HCT116 (cell line): ENCODE data around the gene PLXNB3. TPM values are rescaled to one million over a fixed set of nuclear protein-coding genes. Genes with fewer than 3 reads are reported as not detected.

ENCODE experiments used
- ATAC-seq: fragments of 200-7000 bp; cut with Tn5 transposase; 2 replicates; pipeline ENCODE4 v1.9.1; 2020; ENCODE audit warnings: mild to moderate bottlenecking, moderate library complexity
- BruUV-seq: library from RNA; stranded (reverse); fragments of 400-500 nt; replicated peaks from 2 replicates; lab custom pipeline; 2021; lab: Mats Ljungman, UMichigan
- CTCF ChIA-PET: fragments of 300-600 bp; sonication (Branson Sonifier 250); formaldehyde crosslinking; loops from one replicate; lab custom pipeline; 2021; ENCODE audit warnings: antibody characterized with exemption; lab: Charles Lee
- POLR2A ChIA-PET: fragments of 300-600, 350-600 bp; sonication (Branson Sonifier 250); formaldehyde crosslinking; loops from one replicate; lab custom pipeline; 2021; ENCODE audit warnings: antibody characterized with exemption; lab: Charles Lee
- RAD21 ChIA-PET, 2 experiments: fragments of 300-600 bp; sonication (Branson Sonifier 250); formaldehyde crosslinking; loops; one replicate each; lab custom pipeline; 2023; ENCODE audit warnings: low total read pairs in 2 of 2; ENCODE audit not compliant: uncharacterized antibody in 2 of 2, unreplicated experiment in 2 of 2, low non-redundant PET in 1 of 2; lab: Charles Lee
- DNase-seq: peaks from one replicate; pipeline ENCODE4 v3.0.0-alpha.2; 2010; ENCODE audit warnings: low read depth, low spot score
- H2AFZ ChIP-seq: fragments of 200-600 bp; shearing (Covaris generic), sonication (generic); 2 replicates; pipeline ENCODE4 v1.6.1; 2017; ENCODE audit warnings: low read depth, mixed run types, mixed read lengths, antibody characterized with exemption, low read length; ENCODE audit not compliant: poor library complexity, severe bottlenecking
- H3K27ac ChIP-seq: 2 replicates; pipeline ENCODE4 v1.5.1; 2012; ENCODE audit warnings: low read depth, low read length
- H3K27me3 ChIP-seq: fragments of 200-600 bp; sonication (generic); 2 replicates; pipeline ENCODE4 v1.6.1; 2016; ENCODE audit warnings: mixed run types, low read length, mixed read lengths; ENCODE audit not compliant: insufficient read depth
- H3K36me3 ChIP-seq, 2 experiments: fragments of 200-500 bp in 1 of 2; fragments of 200-600 bp in 1 of 2; sonication (Bioruptor generic) in 1 of 2; sonication (generic) in 1 of 2; 2 replicates each; pipeline versions ENCODE4 v1.5.1 to v1.6.1; 2014 to 2016; ENCODE audit warnings: low read length in 2 of 2, inconsistent platforms in 1 of 2, mixed read lengths in 1 of 2, mixed run types in 1 of 2; ENCODE audit not compliant: insufficient read depth in 2 of 2, control insufficient read depth in 1 of 2
- H3K4me1 ChIP-seq, 2 experiments: fragments of 200-600 bp in 1 of 2; sonication (generic) in 1 of 2; 2 replicates each; pipeline versions ENCODE4 v1.5.1 to v1.6.1; 2012 to 2017; ENCODE audit warnings: low read length in 2 of 2, inconsistent platforms in 1 of 2, mild to moderate bottlenecking in 1 of 2, mixed read lengths in 1 of 2, mixed run types in 1 of 2, moderate library complexity in 1 of 2; ENCODE audit not compliant: insufficient read depth in 2 of 2, control insufficient read depth in 1 of 2
- H3K4me2 ChIP-seq: fragments of 200-600 bp; sonication (generic); 2 replicates; pipeline ENCODE4 v1.6.1; 2017; ENCODE audit warnings: mixed run types, low read length, mixed read lengths
- H3K4me3 ChIP-seq, 2 experiments: fragments of 200-600 bp in 1 of 2; sonication (generic) in 1 of 2; replicated peaks in 1 of 2; 2 replicates each; pipeline ENCODE4 v1.5.1; 2011 to 2016; ENCODE audit warnings: low read length in 2 of 2, control low read depth in 1 of 2, low read depth in 1 of 2, mild to moderate bottlenecking in 1 of 2, mixed read lengths in 1 of 2, mixed run types in 1 of 2
- H3K79me2 ChIP-seq: fragments of 200-600 bp; sonication (generic); 2 replicates; pipeline ENCODE4 v1.6.1; 2017; ENCODE audit warnings: mild to moderate bottlenecking, mixed run types, low read length, moderate library complexity, mixed read lengths; ENCODE audit not compliant: insufficient read depth
- H3K9ac ChIP-seq: fragments of 200-600 bp; sonication (generic); 2 replicates; pipeline ENCODE4 v1.6.1; 2016; ENCODE audit warnings: low read length, mixed read lengths
- H3K9me2 ChIP-seq: fragments of 200-600 bp; sonication (generic), shearing (Covaris generic); 2 replicates; pipeline ENCODE4 v1.6.1; 2017; ENCODE audit warnings: mixed run types, mild to moderate bottlenecking, moderate library complexity; ENCODE audit not compliant: insufficient read depth
- H3K9me3 ChIP-seq, 2 experiments: fragments of 200-500 bp in 1 of 2; fragments of 200-600 bp in 1 of 2; sonication (Bioruptor generic) in 1 of 2; sonication (generic) in 1 of 2; 2 replicates each; pipeline ENCODE4 v1.6.1; 2014 to 2017; ENCODE audit warnings: low read length in 2 of 2, mixed read lengths in 2 of 2, inconsistent platforms in 1 of 2, low read depth in 1 of 2, mild to moderate bottlenecking in 1 of 2, mixed run types in 1 of 2, moderate library complexity in 1 of 2; ENCODE audit not compliant: control insufficient read depth in 1 of 2, insufficient read depth in 1 of 2
- H4K20me1 ChIP-seq: fragments of 200-600 bp; sonication (generic), shearing (Covaris generic); 2 replicates; pipeline ENCODE4 v1.6.1; 2017; ENCODE audit warnings: mixed run types, mild to moderate bottlenecking, moderate library complexity; ENCODE audit not compliant: insufficient read depth
- ATF3 ChIP-seq: IDR thresholded peaks from 2 replicates; pipeline ENCODE4 v1.6.1; 2012
- CBX3 ChIP-seq: IDR thresholded peaks from 2 replicates; pipeline ENCODE4 v1.6.1; 2012; ENCODE audit warnings: low read depth
- CEBPB ChIP-seq: IDR thresholded peaks from 2 replicates; pipeline ENCODE4 v1.6.1; 2012; ENCODE audit warnings: low read depth
- CTCF ChIP-seq, 3 experiments: fragments of 200-600 bp in 1 of 3; sonication (generic) in 1 of 3; IDR thresholded peaks in 2 of 3; conservative IDR thresholded peaks in 1 of 3; 2 replicates each; pipeline ENCODE4 v1.5.1; 2012 to 2017; ENCODE audit warnings: low read depth in 2 of 3, low read length in 2 of 3, antibody characterized with exemption in 1 of 3, borderline replicate concordance in 1 of 3, control low read depth in 1 of 3, mild to moderate bottlenecking in 1 of 3, mixed read lengths in 1 of 3, mixed run types in 1 of 3, moderate library complexity in 1 of 3; ENCODE audit not compliant: insufficient read depth in 1 of 3
- ELF1 ChIP-seq: IDR thresholded peaks from 2 replicates; pipeline ENCODE4 v1.6.1; 2012; ENCODE audit warnings: low read depth, borderline replicate concordance
- EZH2 ChIP-seq: fragments of 200-600 bp; sonication (generic); IDR thresholded peaks from 2 replicates; pipeline ENCODE4 v1.6.1; 2017; ENCODE audit warnings: antibody characterized with exemption, mixed run types
- JUND ChIP-seq: IDR thresholded peaks from 2 replicates; pipeline ENCODE4 v1.6.1; 2012
- MAX ChIP-seq: IDR thresholded peaks from 2 replicates; pipeline ENCODE4 v1.6.1; 2012
- POLR2A ChIP-seq: IDR thresholded peaks from 2 replicates; pipeline ENCODE4 v1.7.0; 2011; ENCODE audit warnings: borderline replicate concordance; ENCODE audit not compliant: insufficient read depth, insufficient read length; ENCODE audit errors: extremely low read depth
- POLR2AphosphoS5 ChIP-seq: IDR thresholded peaks from 2 replicates; pipeline ENCODE4 v1.6.1; 2011; ENCODE audit warnings: mild to moderate bottlenecking, low read depth, low read length, moderate library complexity
- RAD21 ChIP-seq: IDR thresholded peaks from 2 replicates; pipeline ENCODE4 v1.6.1; 2012; ENCODE audit warnings: low read depth, mild to moderate bottlenecking
- REST ChIP-seq: IDR thresholded peaks from 2 replicates; pipeline ENCODE4 v1.6.1; 2012; ENCODE audit warnings: low read depth
- SIN3A ChIP-seq: IDR thresholded peaks from 2 replicates; pipeline ENCODE4 v1.6.1; 2012; ENCODE audit warnings: low read depth
- SP1 ChIP-seq: IDR thresholded peaks from 2 replicates; pipeline ENCODE4 v1.6.1; 2012; ENCODE audit warnings: low read depth
- SRF ChIP-seq: IDR thresholded peaks from 2 replicates; pipeline ENCODE4 v1.6.1; 2012; ENCODE audit warnings: low read depth
- TCF7L2 ChIP-seq: IDR thresholded peaks from 2 replicates; pipeline ENCODE4 v1.7.0; 2011; ENCODE audit warnings: borderline replicate concordance, inconsistent platforms; ENCODE audit not compliant: insufficient read depth, insufficient read length; ENCODE audit errors: extremely low read depth
- YY1 ChIP-seq: IDR thresholded peaks from 2 replicates; pipeline ENCODE4 v1.6.1; 2011; ENCODE audit warnings: low read length, low read depth, moderate library complexity, mild to moderate bottlenecking; ENCODE audit not compliant: insufficient replicate concordance; ENCODE audit errors: extremely low read depth
- ZBTB33 ChIP-seq: IDR thresholded peaks from 2 replicates; pipeline ENCODE4 v1.6.1; 2011; ENCODE audit warnings: mild to moderate bottlenecking, low read length, moderate library complexity; ENCODE audit not compliant: insufficient replicate concordance; ENCODE audit errors: extremely low read depth
- ZNF274 ChIP-seq: fragments of 200-500 bp; sonication (Bioruptor generic); IDR thresholded peaks from 2 replicates; pipeline ENCODE4 v1.6.1; 2014; ENCODE audit warnings: mild to moderate bottlenecking, low read depth, low read length, inconsistent platforms
- intact Hi-C: fragments of 100-400 bp; cut with micrococcal nuclease; formaldehyde crosslinking; loops from 2 replicates; pipeline ENCODE4 v1.10.0; 2022
- total RNA-seq: library from RNA; stranded (reverse); gene quantifications from one replicate; pipeline ENCODE4 v1.2.1, GENCODE V29; 2021; ENCODE audit not compliant: unreplicated experiment

PLXNB3 gene
- total RNA-seq, 1 experiment from 2014 or later: 4.8 TPM

GRCh38 chrX:153772316-153773217 is 8.5 kb downstream of the PLXNB3 start:
- intact Hi-C loops: no loop called here
- BruUV-seq: no TSS peak
- Histone ChIP-seq H3K4me3 (no peak overlapping the region), H3K79me2 (no peaks in the 10 kb centered on the region), H3K9ac (no peak overlapping the region), H3K9me2 (no peaks in the 10 kb centered on the region), H3K27ac (no peak overlapping the region), H2AFZ (no peak overlapping the region), H3K36me3 (no peaks in the 10 kb centered on the region), H3K27me3 (no peaks in the 10 kb centered on the region), H3K9me3 (no peaks in the 10 kb centered on the region), H3K4me1 (peaks cover 0 to 6% of the 10 kb centered on the region in 2 experiments; a peak in 1 of 4 replicates), H4K20me1 (no peaks in the 10 kb centered on the region), H3K4me2 (no peak overlapping the region)
- ChIA-PET CTCF (no interaction called here), POLR2A (no interaction called here), RAD21 (no interaction called here)
- TF ChIP-seq POLR2AphosphoS5 (no peak), EZH2 (no peak), CBX3 (no peak), CTCF (IDR thresholded peaks at IDR 0.05 in 2 of 3, conservative IDR thresholded peaks at IDR 0.05 in 1 of 3; ENCODE audit: borderline replicate concordance in 1 of 3, insufficient read depth in 1 of 3, low read depth in 2 of 3, low read length in 2 of 3) (no peak), RAD21 (no peak), POLR2A (no peak), SIN3A (no peak), ZBTB33 (no peak), TCF7L2 (no peak), YY1 (no peak), ZNF274 (no peak), SP1 (no peak), REST (no peak), ELF1 (no peak), JUND (no peak), CEBPB (no peak), MAX (no peak), SRF (no peak), ATF3 (no peak)
- ATAC-seq (no peak), DNase-seq (no peak)
